ENCODE data around the gene NEIL3.

The NEIL3 gene

GRCh38 chr4:177309522-177310371, at the start of gene NEIL3:
Gene NEIL3 (plus strand): TSS chr4:177309874. CDS start chr4:177309954, 80 bp downstream.
- DNase-seq (ENCODE audit: low read depth in 2 of 2): peak; percentile 91 to 96

GRCh38 chr4:177263818-177264217, 45.9 kb upstream of the NEIL3 start:
- DNase-seq (ENCODE audit: low read depth in 2 of 2): no peak

DNA sequence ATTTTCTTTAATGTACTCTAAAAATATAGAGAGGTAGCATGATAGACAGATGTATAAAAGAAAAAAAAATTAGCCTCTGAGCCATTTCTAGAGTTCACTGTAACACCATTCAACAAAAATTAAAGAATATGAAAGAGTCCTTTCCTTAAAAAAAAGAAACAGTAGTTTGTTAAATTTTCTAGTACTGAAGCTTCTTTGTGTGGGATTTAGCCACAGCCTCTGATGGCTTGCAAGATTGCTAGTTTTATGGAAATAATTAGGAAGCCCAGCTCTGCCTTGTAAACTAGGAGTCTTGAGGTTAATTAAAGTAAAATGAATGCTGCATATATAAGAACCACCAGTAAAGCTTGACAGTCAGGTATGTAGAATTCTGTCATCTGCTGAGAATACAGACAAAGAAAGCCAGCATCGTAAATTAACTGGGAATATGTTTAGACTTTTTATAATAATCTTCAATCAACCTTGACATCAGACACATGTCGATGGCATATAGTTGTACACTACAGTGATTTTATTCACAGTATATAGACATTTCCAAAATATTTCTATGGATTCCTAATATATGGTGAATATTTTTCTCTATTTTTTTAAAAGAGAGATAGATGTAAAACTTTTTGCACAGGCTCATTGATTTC, 44.8 kb upstream of the NEIL3 start:
- no peak for DNase-seq (ENCODE audit: low read depth in 2 of 2)

DNA sequence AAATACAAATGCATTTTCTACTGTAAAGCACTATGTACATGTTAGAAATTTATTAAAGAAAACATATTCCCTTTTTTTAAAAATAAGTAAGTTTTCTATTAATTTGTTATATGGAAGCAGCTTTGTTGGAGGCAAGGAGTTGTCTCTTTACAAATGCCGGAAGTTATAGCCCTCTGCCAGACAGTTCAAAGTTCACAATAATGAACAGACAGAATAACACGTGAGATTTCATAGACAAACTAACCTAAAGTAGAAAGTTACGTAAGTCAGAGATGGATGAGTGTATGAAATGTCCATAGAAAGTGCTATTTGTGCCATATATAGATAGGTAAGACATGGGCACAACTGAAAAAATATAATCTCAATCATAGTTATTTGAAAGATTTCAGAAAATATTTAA, 43.9 kb upstream of the NEIL3 start:
- no peak for DNase-seq (ENCODE audit: low read depth in 2 of 2)

GRCh38 chr4:177266506-177266905, 43.2 kb upstream of the NEIL3 start:
- no peak for DNase-seq (ENCODE audit: low read depth in 2 of 2)

DNA sequence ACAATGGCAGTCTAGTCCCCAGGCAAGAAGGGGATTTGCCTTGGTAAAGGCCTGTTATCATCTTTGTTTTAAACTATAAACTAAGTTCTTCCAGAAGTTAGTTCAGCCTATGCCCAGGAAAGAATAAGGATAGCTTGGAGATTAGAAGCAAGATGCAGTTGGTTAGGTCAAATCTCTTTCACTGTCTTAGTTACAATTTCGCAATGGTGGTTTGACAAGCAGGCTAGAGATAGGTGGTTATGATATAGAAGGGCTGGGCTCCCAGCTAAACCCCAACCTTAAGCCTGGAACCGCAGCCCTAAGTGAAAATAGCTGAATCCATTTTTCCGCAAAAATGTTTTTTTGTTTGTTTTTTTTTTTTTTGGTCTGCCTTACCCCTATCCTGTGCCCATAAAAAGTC, 41.8 kb upstream of the NEIL3 start:
- no peak for DNase-seq (ENCODE audit: low read depth in 2 of 2)

DNA sequence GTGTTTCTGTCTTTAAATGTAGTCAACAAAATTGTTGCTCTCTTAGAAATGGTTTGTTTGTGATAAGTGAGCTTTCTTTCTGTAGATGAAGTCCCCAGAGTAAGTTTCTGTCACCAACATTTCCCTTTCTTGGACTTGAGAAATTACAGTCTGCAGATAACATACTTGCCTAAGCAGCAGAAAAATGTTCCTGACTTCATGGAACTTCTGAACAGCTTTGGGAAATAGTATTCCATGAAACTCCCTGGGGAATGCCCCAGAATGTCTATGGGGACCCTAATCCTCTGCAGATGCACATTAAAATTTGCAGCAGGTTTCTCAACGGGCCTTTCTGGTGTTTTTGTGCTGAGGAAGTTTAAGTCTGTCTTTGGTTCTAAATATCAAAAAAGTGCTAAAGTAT, 38.6 kb upstream of the NEIL3 start:
- DNase-seq (ENCODE audit: low read depth in 2 of 2): no peak

GRCh38 chr4:177271915-177272766, 37.5 kb upstream of the NEIL3 start:
- DNase-seq (ENCODE audit: low read depth in 2 of 2): no peak

- no peak for DNase-seq (ENCODE audit: low read depth in 2 of 2)
Observed at GRCh38 chr4:177275999-177276398, 33.7 kb upstream of the NEIL3 start.

GRCh38 chr4:177281351-177281909, 28.2 kb upstream of the NEIL3 start:
- no peak for DNase-seq (ENCODE audit: low read depth in 2 of 2)

DNA sequence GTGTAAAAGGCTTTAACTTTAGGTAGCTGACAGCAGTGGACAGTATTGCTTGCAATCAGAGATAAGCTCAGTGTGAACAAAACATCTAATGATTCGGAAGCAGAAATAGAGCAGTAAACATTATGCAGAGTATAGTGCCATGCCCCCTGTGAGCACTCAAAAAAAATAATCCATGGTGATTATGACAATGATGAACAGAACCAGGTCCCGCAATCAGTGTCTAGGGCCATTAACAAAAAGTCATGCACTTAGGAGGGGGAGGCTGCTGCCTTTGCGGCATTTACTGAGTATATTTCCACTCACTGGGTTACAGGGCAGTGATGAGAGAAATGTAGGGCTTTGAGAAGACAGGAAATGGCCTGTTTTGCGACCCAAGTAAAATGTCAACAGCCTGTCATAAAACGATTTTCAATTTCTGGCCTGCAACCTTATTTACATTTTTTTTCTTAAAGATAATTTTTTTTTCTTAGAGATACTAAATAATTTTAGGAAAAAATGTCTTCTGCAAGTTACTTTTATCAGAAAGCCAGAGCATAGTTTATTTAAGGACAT, 27.3 kb upstream of the NEIL3 start:
- no peak for DNase-seq (ENCODE audit: low read depth in 2 of 2)

DNA sequence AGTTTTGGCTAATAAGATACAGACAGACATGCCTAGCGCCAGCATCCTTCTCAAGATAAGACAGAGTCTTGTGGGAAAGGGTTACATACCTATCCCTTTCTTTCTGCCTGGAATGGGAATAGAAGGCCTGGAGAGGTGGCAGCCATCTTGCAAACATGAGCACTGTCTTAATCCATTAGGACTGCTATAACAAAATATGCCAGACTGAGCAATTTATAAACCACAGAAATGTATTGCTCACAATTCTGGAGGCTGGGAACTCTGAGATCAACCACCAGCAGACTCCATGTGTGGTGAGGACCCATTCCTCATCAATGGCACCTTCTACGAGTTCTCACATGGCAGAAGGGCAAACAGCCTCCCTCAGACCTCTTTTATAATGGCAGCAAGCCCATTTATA, 26.5 kb upstream of the NEIL3 start:
- no peak for DNase-seq (ENCODE audit: low read depth in 2 of 2)

GRCh38 chr4:177285953-177286352, 23.7 kb upstream of the NEIL3 start:
- DNase-seq (ENCODE audit: low read depth in 2 of 2): no peak

DNA sequence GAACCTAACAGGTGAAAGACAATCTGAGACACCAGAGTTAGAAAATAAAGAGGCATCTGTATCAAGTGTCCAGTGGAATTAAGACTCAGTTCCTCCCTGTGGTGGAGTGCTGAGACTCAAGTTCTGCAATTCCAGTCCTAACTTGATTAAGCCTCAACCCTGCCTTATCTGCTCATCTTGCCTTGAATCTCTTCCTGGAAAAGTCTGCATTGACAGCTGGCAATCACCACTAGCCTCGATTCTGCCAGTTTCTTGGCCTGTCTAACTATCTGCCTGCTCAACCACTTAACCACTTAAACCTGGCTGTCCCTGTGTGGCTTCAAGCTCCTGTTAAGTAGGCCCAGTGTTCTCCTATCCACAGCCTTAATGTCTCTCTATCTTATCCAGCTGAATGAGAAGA, 22.4 kb upstream of the NEIL3 start:
- no peak for DNase-seq (ENCODE audit: low read depth in 2 of 2)

DNA sequence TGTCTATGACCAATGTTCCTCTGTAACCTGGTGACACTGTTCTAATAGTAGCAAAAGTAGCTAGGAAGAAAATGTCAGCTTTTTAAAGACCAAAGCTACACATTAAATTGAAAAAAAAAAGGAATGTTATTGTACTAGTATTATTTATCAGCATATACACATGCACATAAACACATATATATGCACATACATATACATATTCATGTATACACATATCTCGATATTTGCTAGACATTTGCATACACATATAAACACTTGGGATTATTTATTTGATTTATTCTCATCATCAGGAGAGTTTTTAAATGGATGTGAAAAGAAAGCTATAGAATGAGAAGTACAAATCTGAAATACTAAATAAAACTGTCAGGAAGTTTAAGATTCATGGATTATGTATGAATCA, 21.3 kb upstream of the NEIL3 start:
- DNase-seq (ENCODE audit: low read depth in 2 of 2): no peak

GRCh38 chr4:177290780-177291179, 18.9 kb upstream of the NEIL3 start:
- DNase-seq (ENCODE audit: low read depth in 2 of 2): no peak

GRCh38 chr4:177292171-177292570, 17.5 kb upstream of the NEIL3 start:
- DNase-seq (ENCODE audit: low read depth in 2 of 2): no peak

- DNase-seq (ENCODE audit: low read depth in 2 of 2): no peak
Observed at GRCh38 chr4:177293208-177294033, 16.3 kb upstream of the NEIL3 start.

DNA sequence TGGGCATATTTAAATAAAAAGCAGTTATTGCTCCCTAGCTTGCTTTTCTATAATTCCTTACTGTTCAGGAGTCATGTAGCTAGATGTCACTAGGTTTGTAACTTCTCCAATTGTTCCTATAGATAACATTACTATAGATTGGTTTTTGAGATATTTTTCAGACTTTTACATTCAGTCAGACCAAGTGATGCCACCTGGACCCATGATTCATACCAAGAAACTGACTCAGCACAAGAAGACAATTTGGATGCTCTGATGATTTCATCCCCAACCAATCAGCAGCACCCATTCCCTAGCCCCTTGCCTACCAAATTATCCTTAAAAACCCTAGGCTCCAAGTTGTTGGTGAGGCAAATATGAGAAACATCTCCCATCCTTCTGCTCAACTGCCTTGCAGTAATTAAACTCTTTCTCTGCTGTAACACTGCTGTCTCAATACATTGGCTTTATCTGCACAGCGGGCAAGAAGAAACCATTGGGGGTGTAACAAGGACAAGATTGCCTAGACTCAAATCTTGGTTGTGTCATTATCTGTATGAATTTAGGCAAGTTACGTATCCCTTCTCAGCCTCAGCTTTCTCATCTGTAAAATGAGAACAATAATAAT, 11.8 kb upstream of the NEIL3 start:
- DNase-seq (ENCODE audit: low read depth in 2 of 2): no peak

DNA sequence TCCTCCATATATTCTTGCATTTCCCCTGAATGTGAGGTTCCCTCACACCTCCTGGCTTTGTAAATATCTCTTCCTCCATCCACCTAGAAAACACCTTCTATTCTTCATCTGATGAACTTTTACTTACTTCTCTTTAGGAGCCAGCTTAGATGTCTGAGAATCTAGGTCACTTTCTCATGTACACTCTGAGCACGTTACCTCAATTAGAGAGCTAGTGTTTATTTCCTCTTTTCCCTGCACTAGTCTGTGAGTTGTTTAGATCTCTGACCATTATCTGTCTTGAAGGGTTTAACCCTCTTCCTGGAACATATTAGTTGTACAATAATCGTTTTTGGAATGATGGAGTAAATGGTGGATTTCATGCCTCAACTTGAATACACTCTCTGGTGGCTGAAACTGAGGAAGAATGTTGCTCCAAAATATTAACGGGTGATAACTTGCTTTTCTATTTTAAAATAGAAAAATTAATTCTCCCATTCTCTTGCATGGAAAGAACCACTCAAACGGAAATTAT, 8.5 kb upstream of the NEIL3 start:
- DNase-seq (ENCODE audit: low read depth in 2 of 2): no peak
